CD4-positive, alpha-beta T cell treated with Interleukin-6 at 100 ng/mL for 8 hours (primary cell): ENCODE results near the gene ANKAR.
"Not testable (repeated sequence)": the region's sequence is repeated elsewhere in the genome, so short reads cannot be mapped to it uniquely, and the experiment has no call there.

Experiments
- DNase-seq: peaks from one replicate; pipeline ENCODE4 v3.0.0-alpha.2; 2020; ENCODE audit warnings: mixed read lengths, low spot score

ANKAR gene, protein sequence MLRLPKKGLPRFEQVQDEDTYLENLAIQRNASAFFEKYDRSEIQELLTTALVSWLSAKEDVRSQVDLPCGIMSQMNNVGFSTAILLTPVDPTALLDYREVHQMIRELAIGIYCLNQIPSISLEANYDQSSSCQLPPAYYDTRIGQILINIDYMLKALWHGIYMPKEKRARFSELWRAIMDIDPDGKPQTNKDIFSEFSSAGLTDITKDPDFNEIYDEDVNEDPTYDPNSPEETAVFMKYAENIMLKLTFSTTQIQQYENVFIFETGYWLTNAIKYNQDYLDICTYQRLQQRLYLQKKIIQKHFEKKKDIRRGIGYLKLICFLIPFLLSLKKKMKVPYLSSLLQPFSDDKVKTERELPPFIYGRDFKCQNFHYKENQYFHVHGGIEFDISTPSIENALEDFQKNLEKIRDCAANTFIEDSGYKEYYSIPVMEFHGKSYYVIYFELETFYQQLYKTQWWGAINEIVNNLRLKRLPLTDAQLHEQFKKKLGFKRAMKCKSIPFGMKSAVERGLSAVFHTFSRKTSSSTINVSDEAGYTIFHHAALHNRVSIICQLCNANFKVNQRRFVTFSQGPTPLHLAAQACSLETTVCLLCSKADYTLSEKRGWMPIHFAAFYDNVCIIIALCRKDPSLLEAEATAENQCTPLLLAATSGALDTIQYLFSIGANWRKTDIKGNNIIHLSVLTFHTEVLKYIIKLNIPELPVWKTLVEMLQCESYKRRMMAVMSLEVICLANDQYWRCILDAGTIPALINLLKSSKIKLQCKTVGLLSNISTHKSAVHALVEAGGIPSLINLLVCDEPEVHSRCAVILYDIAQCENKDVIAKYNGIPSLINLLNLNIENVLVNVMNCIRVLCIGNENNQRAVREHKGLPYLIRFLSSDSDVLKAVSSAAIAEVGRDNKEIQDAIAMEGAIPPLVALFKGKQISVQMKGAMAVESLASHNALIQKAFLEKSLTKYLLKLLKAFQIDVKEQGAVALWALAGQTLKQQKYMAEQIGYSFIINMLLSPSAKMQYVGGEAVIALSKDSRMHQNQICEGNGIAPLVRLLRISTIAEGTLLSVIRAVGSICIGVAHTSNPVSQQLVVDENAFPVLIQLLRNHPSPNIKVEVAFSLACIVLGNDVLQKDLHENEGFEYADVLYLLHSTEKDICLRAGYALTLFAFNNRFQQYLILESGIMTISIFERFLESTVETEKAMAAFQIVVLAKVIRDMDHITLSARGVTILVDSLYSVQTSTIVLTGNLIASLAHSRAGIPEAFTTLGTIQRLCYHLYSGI (N-terminal part only)

DNA sequence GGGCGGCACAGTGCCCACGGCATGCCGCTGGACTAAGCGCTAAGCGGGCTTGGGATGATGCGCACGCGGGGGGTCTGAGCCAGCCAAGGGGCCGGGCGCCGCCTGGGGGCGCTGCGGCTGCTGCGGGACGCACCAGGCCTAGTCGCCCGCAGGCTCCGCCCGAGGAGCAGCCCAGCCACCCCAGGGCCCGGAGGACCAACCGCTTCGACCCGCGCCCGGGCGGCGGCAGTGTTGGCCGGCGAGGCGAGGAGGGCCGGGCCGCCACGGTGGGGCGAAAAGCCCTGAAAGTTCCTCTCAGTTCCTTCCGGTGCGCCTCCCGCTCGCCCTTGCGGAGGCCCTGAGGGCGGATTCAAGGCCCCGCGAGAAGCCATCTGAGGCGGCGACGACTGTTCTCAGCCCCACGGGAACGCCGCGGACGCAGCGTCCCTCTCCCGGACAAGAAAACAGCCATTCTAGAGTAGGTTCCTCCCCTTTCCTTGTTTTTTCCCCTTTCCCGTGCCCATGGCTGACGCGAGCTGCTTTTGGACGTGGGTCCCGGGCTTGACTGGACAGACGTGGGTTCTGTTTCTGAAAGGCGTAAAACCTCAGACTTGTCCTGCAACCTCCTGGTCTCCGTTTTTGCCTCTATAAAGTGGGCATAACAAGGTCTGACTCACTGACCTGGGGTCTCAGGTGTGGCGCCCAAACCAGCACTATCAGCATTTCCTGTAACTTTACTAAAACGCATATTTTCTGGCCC is at the start of gene ANKAR:
ANKAR (plus strand) TSS at position 297 of the 739 bp plus-strand sequence. CDS start 1,821 bp downstream, outside the sequence.
- peak; percentile 73 for DNase-seq

DNA sequence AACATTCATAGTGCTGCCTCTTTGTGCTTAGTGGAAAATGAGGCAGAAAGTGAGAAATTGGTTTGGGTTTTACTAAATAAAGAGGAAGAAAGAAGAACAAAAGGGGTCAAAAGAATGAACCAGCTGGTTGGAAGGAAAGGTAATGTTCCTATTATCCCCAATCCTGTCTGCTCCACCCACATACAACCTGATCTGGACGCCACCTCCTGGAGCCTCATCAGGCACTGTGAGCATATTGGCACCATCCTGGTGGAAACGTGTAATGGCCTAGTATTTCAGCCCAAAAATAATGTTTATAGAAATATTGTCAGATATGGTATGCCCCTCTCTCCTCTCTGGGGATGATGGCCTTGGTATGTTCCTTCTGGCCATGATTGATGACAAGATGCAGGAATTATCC is 48.8 kb upstream of the ANKAR start:
- no peak for DNase-seq

DNA sequence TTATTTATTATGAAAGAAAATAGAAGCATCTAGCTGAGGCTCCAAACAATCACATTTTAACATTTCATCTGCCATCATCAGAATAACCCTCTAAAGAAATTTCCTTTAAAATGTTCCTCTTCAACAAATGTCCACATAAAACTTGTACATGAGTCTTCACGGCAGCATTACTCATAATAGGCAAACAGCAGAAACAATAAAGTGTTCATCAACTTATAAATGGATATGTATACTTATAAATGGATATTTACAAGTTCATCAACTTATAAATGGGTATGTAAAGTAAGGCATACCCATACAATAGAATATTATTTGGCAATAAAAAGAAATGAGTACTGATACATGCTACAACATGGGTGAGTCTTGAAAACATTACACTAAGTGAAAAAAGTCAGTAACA is 46.7 kb upstream of the ANKAR start:
- no peak for DNase-seq

DNA sequence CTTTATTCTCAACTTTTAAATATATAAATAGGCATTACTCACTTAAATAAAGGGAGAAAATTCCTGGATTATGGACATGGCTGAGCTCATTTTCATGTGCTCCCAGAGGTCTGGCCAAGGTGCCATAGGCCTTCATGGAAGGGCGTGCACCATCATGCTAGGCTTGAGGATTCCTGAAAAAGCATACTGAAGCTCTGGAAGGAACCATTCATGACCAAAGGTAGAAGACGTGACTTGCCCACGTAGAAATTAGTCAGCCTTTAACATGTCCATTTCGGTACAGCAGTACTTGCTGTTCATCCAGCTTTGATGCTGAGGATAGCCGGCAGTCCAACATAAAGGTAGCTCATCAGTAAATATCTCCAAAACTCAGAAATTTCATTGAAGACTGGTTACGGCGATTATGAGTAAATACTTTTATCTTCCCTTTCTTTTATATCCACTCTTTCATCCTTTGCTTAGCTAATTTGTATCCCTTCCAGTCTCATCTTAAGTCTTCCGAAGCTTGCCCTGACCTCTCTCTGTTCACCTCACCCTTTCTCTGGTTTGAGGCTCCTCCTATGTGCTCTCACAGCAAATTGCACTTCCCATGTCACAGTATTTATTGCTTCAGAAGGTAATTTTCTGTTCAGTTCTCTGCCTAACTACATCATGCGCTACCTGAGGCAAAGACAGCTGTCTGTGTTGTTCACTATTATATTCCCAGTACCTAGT is 45.5 kb upstream of the ANKAR start:
- DNase-seq, result no peak

DNA sequence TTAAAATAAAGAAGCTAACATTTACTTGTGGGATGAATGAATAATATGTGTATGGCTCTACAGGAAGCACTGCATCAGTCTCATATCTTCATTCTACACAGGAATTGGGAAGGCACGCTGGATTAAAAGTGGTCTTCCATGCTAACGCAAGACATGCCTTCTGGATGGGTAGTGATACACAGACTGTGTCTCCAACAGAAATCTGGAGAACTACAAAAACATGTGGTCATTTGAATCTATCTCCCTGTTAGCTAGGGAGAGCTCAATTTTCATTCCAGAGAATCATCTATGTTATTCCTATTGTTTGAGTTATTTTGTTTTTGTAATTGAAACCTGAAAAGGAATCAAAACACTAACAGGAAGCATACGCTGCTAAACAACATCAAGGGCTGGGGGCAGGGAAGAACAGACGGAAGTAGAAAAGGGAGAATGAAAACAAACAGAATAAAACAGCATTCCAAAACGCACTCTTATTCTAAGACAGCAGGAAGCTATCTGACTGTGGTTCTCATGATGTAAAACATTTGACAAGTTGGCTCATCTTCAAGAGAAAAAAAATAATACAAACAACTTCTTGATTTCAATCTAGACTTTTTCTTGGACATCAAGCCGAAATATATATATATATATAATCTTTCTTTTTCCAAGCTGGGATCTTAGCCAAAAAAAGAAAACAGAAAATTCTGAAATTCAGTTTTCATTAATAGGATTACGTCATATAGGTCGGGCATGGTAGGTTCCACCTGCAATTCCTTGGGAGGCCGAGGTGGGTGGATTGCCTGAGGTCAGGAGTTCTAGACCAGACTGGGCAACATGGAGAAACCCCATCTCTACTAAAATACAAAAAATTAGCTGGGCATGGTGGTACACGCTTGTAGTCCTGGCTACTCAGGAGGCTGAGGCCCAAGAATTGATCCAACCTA is 44.7 kb upstream of the ANKAR start:
- DNase-seq, result no peak

DNA sequence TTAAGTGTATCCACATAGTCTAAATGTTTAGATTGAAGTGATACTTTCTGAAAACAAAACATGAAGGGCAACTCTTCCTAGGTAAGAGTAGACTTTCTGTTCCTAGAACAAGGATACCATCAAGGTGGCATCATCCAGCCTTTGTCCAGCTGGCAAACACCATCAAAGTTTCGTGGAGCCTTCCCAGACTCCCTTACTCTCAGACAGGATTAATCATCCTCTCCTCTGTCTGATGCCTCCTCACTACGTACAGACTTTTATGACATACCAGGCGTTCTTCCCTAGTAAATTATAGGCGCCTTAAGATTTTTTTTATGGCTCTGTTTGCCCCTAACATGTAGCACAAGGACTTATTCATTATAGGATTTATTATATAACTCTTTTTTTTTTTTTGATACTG is 42.6 kb upstream of the ANKAR start:
- DNase-seq, result no peak

DNA sequence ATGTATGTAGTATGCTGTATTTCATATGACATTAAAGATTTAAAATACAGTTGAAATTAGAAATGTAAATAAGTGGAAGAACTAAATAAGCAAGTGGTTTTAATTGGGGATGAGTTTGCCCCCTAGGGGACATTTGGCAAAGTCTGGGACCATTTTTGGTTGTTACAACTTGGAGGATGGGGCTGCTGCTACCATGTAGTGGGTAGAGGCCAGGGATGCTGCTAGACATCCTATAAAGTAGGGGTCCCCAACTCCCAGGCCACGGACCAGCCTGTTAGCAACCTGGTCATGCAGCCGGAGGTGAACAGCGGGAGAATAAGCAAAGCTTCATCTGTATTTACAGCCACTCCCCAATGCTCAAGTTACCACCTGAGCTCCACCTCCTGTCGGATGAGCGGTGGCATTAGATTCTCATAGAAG is 41.1 kb upstream of the ANKAR start:
- peak; percentile 21 for DNase-seq

DNA sequence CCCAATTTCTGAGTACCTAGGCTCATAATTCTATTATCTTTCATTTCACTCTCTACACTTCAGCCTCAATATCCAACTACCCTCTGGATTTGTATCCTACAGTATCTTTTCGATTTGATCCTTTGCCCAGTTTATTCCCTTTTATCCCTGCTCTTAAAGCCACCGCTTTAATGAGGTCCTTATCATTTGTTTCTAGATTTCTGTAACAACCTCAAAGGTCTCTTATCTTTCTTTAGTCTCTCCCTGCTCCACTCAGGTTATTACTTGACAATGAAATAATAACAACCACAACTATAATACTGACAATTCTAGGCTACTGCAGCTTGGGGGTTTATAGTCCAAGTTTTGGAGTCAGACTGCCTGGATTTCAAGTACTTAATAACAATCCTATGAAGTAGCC is 39.1 kb upstream of the ANKAR start:
- DNase-seq, result no peak

DNA sequence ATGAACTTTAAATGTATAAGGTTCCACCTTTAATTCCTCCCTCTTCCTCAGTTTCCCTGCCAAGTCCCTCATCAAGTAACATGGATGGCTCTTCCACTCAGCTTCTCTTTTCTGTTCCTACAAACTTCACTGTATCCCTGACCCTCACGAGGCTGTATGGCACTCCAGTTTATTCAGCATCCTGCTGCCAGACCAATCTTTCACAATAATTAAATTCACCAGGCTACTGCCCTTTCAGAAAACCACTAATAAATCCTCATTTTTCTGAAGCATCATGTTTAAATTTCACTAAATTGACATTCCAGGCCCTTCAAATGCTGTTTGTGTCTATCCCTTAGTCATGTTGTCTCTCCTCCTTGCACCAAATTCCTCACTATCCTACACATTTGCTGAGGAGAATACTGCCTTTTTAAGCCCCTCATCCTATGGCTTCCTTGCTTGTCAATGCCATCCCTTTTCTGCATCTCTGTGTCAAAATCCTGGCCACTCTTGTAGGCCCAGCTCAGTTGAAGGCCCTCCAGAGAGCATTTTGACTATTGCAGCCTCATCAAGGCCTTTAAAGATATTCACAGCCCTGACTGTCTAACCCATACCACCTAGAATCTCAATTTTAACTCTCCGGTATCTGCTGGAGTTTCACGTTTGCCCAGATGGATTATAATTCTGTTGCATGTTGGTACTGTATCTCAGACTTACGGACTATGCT is 36.0 kb upstream of the ANKAR start:
- DNase-seq, result no peak

DNA sequence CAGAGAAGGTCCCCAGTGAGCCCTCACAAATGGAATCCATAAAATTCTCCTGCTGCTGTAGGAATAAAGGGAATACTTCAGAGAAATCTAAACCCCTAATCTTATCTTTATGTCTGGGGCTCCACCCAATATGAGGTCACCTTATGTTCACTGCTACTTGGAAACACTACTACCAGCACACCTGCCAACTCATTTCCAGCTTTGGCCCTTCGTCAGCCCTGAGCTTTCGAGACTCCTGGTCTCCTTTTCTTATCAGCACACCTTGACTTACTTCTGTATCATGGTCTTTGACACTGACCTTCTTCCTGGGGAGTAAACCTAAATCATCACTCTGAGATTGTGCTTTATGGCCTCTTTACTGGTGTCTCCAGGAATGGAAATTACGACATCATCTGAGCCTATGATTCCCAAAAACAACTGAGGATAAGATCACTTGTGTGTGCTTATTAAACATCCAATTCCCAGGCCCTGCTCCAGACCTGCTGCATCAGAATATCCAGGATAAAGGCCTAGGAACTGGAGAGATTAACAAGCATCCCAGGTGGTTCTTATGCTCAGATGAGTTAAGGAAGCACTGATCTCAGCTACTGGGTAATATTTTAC is 35.4 kb upstream of the ANKAR start:
- no peak for DNase-seq

DNA sequence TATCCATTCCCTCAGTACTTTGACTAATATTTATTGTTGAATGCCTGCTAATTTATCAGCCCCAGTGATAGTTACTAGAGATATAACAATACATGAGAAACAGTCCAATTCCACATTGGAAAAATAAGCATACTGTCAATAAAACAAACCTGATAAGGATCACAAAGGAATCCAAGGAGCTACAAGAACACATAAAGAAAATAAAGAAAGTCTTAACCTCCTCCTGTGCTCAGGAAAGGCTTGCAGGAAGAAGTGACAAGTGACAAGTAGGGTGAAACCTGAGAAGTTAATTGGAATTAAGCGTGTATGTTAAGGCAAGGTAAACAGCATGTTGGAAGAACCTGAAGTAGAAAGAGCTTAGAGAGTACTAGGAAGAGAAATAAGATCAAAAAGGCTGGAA is 33.5 kb upstream of the ANKAR start:
- DNase-seq, result no peak

DNA sequence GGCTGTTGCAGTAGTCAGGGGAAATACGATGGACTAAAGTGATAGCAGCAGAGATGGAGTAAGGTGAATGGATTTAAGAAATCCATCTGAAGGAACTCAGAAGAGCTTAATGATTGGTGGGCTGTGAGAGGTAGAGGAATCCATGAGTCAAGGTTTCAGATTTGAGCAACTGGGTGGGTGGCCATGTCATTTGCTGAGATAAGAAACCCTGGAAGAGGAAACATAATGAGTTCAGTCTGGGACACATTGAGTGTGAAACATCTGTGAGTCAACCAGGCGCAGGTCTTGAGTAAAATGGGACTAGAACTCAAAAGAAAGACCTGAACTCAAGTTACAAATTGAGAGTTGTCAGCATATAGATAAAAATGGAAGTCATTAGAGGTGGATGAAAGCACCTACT is 32.9 kb upstream of the ANKAR start:
- no peak for DNase-seq

DNA sequence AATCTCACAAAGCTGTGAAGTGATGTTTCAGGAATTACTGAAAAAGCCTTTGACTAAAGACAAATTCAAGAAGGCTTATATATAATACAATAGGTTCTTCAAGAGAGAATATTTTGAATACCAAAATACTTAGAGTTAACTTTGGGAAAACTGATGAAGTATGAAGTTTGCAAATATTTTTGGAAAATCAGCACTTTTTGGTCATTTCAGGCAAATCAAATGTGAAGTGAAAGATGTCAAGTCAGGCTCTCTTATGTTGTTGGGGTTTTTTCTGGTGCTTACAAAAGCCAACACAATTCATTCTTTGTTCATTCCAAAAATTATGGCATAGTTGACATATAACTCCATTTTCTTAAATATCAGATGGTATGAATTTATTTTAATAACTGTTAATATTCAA is 27.9 kb upstream of the ANKAR start:
- DNase-seq, result no peak

DNA sequence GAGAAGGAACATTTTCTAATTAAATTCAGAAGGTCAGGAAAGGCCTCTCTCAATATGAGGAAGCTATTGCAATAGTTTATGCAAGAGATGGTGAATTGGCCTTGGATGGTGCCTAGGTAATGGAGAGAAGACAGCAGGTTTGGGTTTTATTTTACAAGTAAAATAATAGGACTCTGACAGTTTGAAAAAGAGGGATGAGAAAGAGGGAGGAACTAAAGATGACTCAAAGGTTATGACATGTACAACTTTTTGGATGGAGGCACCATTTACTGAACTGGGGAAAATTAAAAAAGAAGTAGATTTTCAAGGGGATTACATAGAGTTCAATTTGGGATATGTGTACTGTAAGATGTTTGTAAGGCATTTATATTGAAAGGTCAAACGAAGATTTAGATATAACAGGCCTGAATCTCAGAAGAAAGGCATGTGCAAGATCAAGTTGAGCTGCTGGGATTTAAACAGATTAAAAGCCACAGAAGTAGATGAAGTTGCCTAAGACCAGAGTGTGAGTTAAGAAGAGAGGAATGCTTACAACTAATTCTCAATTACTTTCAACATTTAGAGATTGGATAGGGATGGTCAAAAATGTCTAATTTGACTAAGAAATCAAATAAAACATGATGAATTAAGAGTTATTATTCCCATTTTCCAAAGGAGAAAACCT is 25.5 kb upstream of the ANKAR start:
- no peak for DNase-seq

DNA sequence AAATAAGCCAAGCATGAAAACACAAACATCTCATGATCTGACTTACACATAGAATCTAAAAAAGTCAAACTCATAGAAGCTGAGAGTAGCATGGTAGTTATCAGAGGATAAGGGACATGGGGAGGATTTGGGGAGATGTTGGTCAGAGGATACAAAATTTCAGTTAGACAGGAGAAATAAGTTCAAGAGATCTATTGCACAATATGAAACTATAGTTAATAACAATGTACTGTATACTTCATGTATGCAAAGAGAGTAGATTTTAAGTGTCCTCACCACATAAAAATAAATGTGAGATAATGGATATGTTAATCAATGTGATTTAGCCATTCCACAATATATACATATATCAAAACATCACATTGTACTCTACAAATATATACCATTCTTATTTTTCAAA is 23.2 kb upstream of the ANKAR start:
- no peak for DNase-seq

DNA sequence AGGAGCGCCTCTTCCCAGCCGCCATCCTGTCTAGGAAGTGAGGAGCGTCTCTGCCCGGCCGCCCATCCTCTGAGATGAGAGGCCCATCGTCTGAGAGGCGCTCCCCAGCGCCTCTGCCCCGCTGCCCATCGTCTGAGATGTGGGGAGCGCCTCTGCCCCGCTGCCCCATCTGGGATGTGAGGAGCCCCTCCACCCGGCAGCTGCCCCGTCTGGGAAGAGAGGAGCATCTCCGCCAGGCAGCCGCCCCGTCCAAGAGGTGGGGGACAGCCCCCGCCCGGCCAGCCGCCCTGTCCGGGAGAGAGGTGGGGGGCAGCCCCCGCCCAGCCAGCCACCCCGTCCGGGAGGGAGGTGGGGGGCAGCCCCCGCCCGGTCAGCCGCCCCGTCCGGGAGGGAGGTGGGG is 21.0 kb upstream of the ANKAR start:
- not testable (repeated sequence) for DNase-seq

DNA sequence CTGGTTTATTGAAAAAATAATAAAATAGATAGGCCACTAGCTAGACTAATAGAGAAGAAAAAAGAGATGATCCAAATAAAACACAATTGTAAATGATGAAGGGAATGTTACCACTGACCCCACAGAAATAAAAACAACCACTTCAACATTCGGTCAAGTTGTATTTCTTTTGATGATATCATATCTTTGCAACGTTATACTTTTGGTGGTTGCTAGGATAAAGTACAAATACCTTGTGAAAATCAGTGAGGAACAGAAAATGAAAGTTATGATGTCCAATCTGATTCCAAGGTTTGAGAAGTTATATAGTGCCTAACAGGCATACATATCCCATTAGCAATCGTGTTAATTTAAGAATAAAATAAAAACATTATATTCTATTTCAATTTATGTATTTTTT is 19.8 kb upstream of the ANKAR start:
- no peak for DNase-seq

DNA sequence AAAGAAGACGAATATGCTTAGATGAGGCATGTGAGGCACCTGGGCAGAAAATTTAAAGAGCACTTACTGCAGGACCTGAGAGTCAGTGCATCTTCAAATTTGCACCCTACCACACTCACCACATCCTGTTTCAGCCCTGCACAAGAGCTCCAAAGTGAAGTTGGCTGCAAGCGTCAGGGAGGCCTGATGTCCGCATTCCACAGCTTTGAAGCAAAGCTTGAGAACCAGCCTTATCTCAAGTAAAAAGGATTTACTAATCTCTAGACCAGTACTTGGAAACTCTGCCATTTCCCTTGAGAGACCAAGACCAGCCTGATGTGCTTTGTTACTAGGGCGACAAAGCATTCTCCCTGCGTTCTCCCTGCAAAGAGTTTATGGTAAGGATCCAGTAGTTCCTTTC is 16.6 kb upstream of the ANKAR start:
- DNase-seq, result peak; percentile 76
